GM18508 (cell line): ENCODE data around the gene TENT4B.

Experiments used
- ATAC-seq: cut with Tn5 transposase; IDR thresholded peaks from one replicate; pipeline ENCODE4 v1.9.1; 2021; ENCODE audit warnings: moderate number of reproducible peaks; ENCODE audit not compliant: insufficient read depth, unreplicated experiment

TENT4B gene

GRCh38 chr16:50267151-50267631 lies 114.1 kb downstream of the TENT4B start:
- ATAC-seq = no peak

- no peak for ATAC-seq
Measured at GRCh38 chr16:50267651-50268050, 114.5 kb downstream of the TENT4B start.

- ATAC-seq = no peak
Measured at GRCh38 chr16:50268352-50268751, 115.2 kb downstream of the TENT4B start.

- ATAC-seq = no peak
Measured at GRCh38 chr16:50269061-50269705, 116.1 kb downstream of the TENT4B start.

- no peak for ATAC-seq
Measured at GRCh38 chr16:50269769-50270509, 116.8 kb downstream of the TENT4B start.

- ATAC-seq = no peak
Measured at GRCh38 chr16:50270510-50271147, 117.5 kb downstream of the TENT4B start.

GRCh38 chr16:50271148-50272041 lies 118.3 kb downstream of the TENT4B start:
- no peak for ATAC-seq

- no peak for ATAC-seq
Measured at GRCh38 chr16:50272111-50272571, 119.0 kb downstream of the TENT4B start.

GRCh38 chr16:50272687-50273381 lies 119.7 kb downstream of the TENT4B start:
- ATAC-seq = no peak

GRCh38 chr16:50273382-50273690 lies 120.2 kb downstream of the TENT4B start:
- ATAC-seq = no peak

- ATAC-seq = no peak
Measured at GRCh38 chr16:50273888-50274325, 120.8 kb downstream of the TENT4B start.

GRCh38 chr16:50274326-50275097 lies 121.4 kb downstream of the TENT4B start:
- no peak for ATAC-seq

GRCh38 chr16:50275098-50275415 lies 122.0 kb downstream of the TENT4B start:
- no peak for ATAC-seq

- no peak for ATAC-seq
Measured at GRCh38 chr16:50275428-50276325, 122.6 kb downstream of the TENT4B start.

- ATAC-seq = no peak
Measured at GRCh38 chr16:50276326-50276640, 123.2 kb downstream of the TENT4B start.

GRCh38 chr16:50276801-50277555 lies 123.9 kb downstream of the TENT4B start:
- ATAC-seq = no peak

- ATAC-seq = no peak
Measured at GRCh38 chr16:50278251-50278650, 125.1 kb downstream of the TENT4B start.

GRCh38 chr16:50279504-50279865 lies 126.4 kb downstream of the TENT4B start:
- ATAC-seq = no peak
